Cardiac muscle cell (in vitro differentiated cells and primary cell): Measurements from ENCODE around the gene PEX5. TPM values are rescaled to one million over a fixed set of nuclear protein-coding genes. Genes with fewer than 3 reads are reported as not detected.
A peak's percentile ranks its signal among the peaks of the same experiment; 100 is the strongest.
"Not testable (repeated sequence)": the region's sequence is repeated elsewhere in the genome, so short reads cannot be mapped to it uniquely, and the experiment has no call there.

Source experiments
- DNase-seq, 2 donors: peaks; one replicate each; pipeline versions ENCODE4 v3.0.0 to v3.0.0-alpha.2; 2010 to 2017; ENCODE audit warnings: low read depth in 1 of 2, low spot score in 1 of 2
- H3K27ac ChIP-seq: fragments of 200-600 bp; sonication (generic); 2 replicates; pipeline ENCODE4 v1.5.1; 2016
- H3K27me3 ChIP-seq: fragments of 200-600 bp; sonication (generic); 2 replicates; pipeline ENCODE4 v1.6.0; 2016; ENCODE audit warnings: control low read depth
- H3K36me3 ChIP-seq: fragments of 200-600 bp; sonication (generic); 2 replicates; pipeline ENCODE4 v1.5.1; 2016; ENCODE audit warnings: control low read depth
- H3K4me1 ChIP-seq: fragments of 200-600 bp; sonication (generic); 2 replicates; pipeline ENCODE4 v1.8.1; 2017; ENCODE audit warnings: low read depth, mild to moderate bottlenecking, mixed run types
- H3K4me3 ChIP-seq: fragments of 200-600 bp; sonication (generic); 2 replicates; pipeline ENCODE4 v1.5.1; 2016; ENCODE audit warnings: mild to moderate bottlenecking
- H3K9me3 ChIP-seq: fragments of 200-600 bp; sonication (generic); 2 replicates; pipeline ENCODE4 v1.5.1; 2017; ENCODE audit warnings: low read depth, mild to moderate bottlenecking, control low read depth
- CTCF ChIP-seq: IDR thresholded peaks from 2 replicates; pipeline ENCODE4 v1.5.1; 2012; ENCODE audit warnings: low read depth, mild to moderate bottlenecking, low read length
- polyA plus RNA-seq: library from polyadenylated mRNA; unstranded; fragments of >200 nt; fragmentation: Nextera tagmentation; extraction: Ambion mirVana; gene quantifications from 2 replicates; pipeline ENCODE4 v1.2.1, GENCODE V29; 2016
- total RNA-seq: library from RNA; depleted of rRNA; stranded (reverse); fragments of >200 nt; gene quantifications from 2 replicates; pipeline ENCODE4 v1.2.3, GENCODE V29; 2016

Gene PEX5
- total and polyA plus RNA-seq, 2 experiments from 2014 or later: 20.4 to 50.1 TPM

GRCh38 chr12:7176595-7176994 lies 12.9 kb upstream of the PEX5 start:
- Histone ChIP-seq H3K27me3 (no peaks in the 10 kb centered on the region), H3K27ac (no peak overlapping the region), H3K36me3 (no peaks in the 10 kb centered on the region), H3K4me1 (no peaks in the 10 kb centered on the region), H3K4me3 (no peak overlapping the region), H3K9me3 (no peaks in the 10 kb centered on the region)
- TF ChIP-seq CTCF: no peak
- no peak for DNase-seq

- no peaks in the 10 kb centered on the region for H3K4me1 ChIP-seq
- H3K4me3 ChIP-seq: no peak overlapping the region
- no peaks in the 10 kb centered on the region for H3K27me3 ChIP-seq
- DNase-seq: no peak
- H3K36me3 ChIP-seq: no peaks in the 10 kb centered on the region
- no peak for TF ChIP-seq CTCF
- no peak overlapping the region for H3K27ac ChIP-seq
- no peaks in the 10 kb centered on the region for H3K9me3 ChIP-seq
Measured at GRCh38 chr12:7178481-7178880, 11.0 kb upstream of the PEX5 start.

- H3K4me3 ChIP-seq: no peak overlapping the region
- no peaks in the 10 kb centered on the region for H3K9me3 ChIP-seq
- H3K27ac ChIP-seq: no peak overlapping the region
- no peak for TF ChIP-seq CTCF
- DNase-seq: no peak
- no peaks in the 10 kb centered on the region for H3K36me3 ChIP-seq
- no peaks in the 10 kb centered on the region for H3K4me1 ChIP-seq
- no peaks in the 10 kb centered on the region for H3K27me3 ChIP-seq
Measured at GRCh38 chr12:7180685-7181084, 8.8 kb upstream of the PEX5 start.

DNA sequence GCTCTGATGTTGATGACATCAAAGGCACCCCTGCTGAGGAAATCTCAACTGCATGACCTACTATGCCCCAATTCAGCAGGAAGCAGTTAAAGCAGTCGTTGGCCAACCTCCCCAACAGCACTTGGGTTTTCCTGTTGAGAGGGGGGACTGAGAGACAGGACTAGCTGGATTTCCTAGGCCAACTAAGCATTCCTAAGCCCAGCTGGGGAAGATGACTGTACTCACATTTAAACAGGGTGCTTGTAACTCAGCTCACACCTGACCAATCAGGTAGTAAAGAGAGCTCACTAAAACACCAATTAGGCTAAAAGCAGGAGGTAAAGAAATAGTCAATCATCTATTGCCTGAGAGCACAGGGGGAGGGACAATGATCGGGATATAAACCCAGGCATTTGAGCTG lies 3.4 kb upstream of the PEX5 start:
- H3K9me3 ChIP-seq, H3K4me1 ChIP-seq, H3K4me3 ChIP-seq, DNase-seq, H3K27ac ChIP-seq, H3K27me3 ChIP-seq, H3K36me3 ChIP-seq: not testable (repeated sequence)

DNA sequence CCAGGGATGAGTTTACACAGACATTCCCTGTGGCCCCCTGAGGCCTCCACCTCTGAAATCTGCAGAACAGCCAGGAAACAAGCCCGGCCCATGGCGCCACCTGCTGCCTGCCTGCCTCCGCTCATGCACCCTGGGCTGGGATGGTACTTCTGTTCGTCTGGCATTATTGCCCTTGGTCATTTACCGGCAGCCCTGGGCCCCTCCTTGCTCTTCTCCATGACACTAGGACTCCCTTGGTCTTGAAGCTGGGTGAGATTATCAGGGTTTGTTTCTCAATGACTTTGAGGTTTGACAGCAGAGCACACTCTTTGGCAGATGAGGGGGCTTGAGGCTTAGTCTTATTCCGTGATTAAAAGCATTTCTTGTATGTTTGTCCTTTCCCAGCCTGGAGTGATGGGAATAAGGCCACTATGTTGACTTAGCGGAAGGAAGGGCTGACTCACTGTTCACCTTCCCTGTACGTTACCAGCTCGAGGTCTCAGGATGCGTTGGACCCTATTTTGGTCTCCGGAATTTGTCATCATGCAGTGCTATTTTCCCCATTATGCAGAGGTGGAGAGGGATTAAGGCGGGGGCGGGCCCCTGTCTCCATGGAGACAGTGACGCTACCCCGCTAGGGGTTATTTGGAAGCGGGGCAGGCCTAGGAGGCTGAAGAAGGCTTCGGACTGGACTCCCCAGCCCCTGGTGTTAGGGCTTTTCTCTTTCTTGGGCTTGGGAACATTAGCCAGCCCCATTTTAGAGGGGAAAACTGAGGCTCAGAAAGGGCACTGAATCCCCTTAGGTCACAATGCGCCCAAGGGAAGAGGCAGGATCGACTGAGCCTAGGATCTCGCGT lies 706 bp upstream of the PEX5 start:
- TF ChIP-seq CTCF: peak; percentile 82
- peaks cover 4% of the 10 kb centered on the region for H3K4me1 ChIP-seq
- DNase-seq: peak; percentile 74 to 81
- peak overlapping the region; percentile 6 for H3K27ac ChIP-seq
- H3K9me3 ChIP-seq: no peaks in the 10 kb centered on the region
- H3K4me3 ChIP-seq: peak overlapping the region; percentile 67
- H3K27me3 ChIP-seq: no peaks in the 10 kb centered on the region
- H3K36me3 ChIP-seq: no peaks in the 10 kb centered on the region

- no peaks in the 10 kb centered on the region for H3K9me3 ChIP-seq
Measured at GRCh38 chr12:7190268-7191055, 976 bp downstream of the PEX5 start.

More at GRCh38 chr12:7190268-7191055, 976 bp downstream of the PEX5 start:
- no peak overlapping the region for H3K27ac ChIP-seq
- peak; percentile 21 to 25 for DNase-seq
- H3K27me3 ChIP-seq: no peaks in the 10 kb centered on the region
- peak overlapping the region; percentile 67 for H3K4me3 ChIP-seq
- H3K4me1 ChIP-seq: peaks cover 4% of the 10 kb centered on the region
- no peak for TF ChIP-seq CTCF
- H3K36me3 ChIP-seq: no peaks in the 10 kb centered on the region
